ENCODE measurements around the gene OR4F6. TPM values are rescaled to one million over a fixed set of nuclear protein-coding genes. Genes with fewer than 3 reads are reported as not detected.

Gene OR4F6
- total and polyA plus RNA-seq, 2 of the 13 experiments (the other 11 are each of a cell fraction or from before 2014, with no cell fraction given), result not detected

GRCh38 chr15:101799665-101800064 is 3.6 kb upstream of the OR4F6 start:
- intact Hi-C loops (cut with micrococcal nuclease; ENCODE audit: unreplicated experiment) (no loop called here), in situ Hi-C loops (cut with HindIII; ENCODE audit: extremely low pct_ligation_motif_present, low pct_unique_long_range_greater_than_20kb) (no loop called here)
- POLR2A ChIA-PET, result no interaction called here
- no peak for DNase-seq (ENCODE audit: low spot score)
- CTCF ChIA-PET (ENCODE audit: low intra/inter-chr PET ratio, low total read pairs), result no interaction called here
- FAIRE-seq, result no peak
- Histone ChIP-seq H3K4me3 (replicated peaks in 1 of 3; ENCODE audit: insufficient read depth in 1 of 3, low read depth in 2 of 3, low read length in 3 of 3) (no peak overlapping the region), H4K20me1 (ENCODE audit: insufficient read depth, low read length) (no peaks in the 10 kb centered on the region), H3K4me2 (ENCODE audit: low read depth, low read length) (no peak overlapping the region), H3K9ac (ENCODE audit: insufficient read depth, low read depth, low read length) (no peak overlapping the region), H3K9me3 (ENCODE audit: low read length) (no peaks in the 10 kb centered on the region), H3K4me1 (ENCODE audit: insufficient read depth, low read length) (no peaks in the 10 kb centered on the region), H3K79me2 (ENCODE audit: insufficient read depth, low read length) (no peaks in the 10 kb centered on the region), H3K27me3 (ENCODE audit: control insufficient read depth in 1 of 2, insufficient read depth in 2 of 2, low read length in 2 of 2) (peaks cover 1 to 10% of the 10 kb centered on the region in 2 experiments; a peak in 3 of 5 replicates), H3K36me3 (replicated peaks in 1 of 2; ENCODE audit: control insufficient read depth in 1 of 2, insufficient read depth in 2 of 2, low read length in 2 of 2) (no peaks in the 10 kb centered on the region), H2AFZ (ENCODE audit: low read length) (no peak overlapping the region), H3K27ac (ENCODE audit: extremely low read length, insufficient read depth, low read length) (no peak overlapping the region)
- no TSS peak for BruUV-seq (replicated peaks)
- WGBS (ENCODE audit: low lambda C conversion rate), result 0% methylated on average over 1 of the region's 1 CpG
- TF ChIP-seq CBX2 (IDR thresholded peaks at IDR 0.05; ENCODE audit: low read depth, low read length) (no peak), CBX2 (CRISPR knock-in tag; IDR thresholded peaks at IDR 0.05; ENCODE audit: low read depth) (no peak), ZFP82 (CRISPR knock-in tag; IDR thresholded peaks at IDR 0.05; ENCODE audit: borderline replicate concordance) (no peak), JUND (CRISPR knock-in tag; IDR thresholded peaks at IDR 0.05) (no peak), BRD4 (CRISPR knock-in tag; IDR thresholded peaks at IDR 0.05) (no peak), TRAFD1 (CRISPR knock-in tag; IDR thresholded peaks at IDR 0.05; ENCODE audit: borderline replicate concordance) (no peak), SRY (CRISPR knock-in tag; IDR thresholded peaks at IDR 0.05) (no peak), HMG20A (CRISPR knock-in tag; IDR thresholded peaks at IDR 0.05; ENCODE audit: borderline replicate concordance) (no peak), ZNF329 (CRISPR knock-in tag; IDR thresholded peaks at IDR 0.05; ENCODE audit: low read depth) (no peak), REL (CRISPR knock-in tag; conservative IDR thresholded peaks at IDR 0.05) (no peak)
- no peak for ATAC-seq
